ENCODE results near the gene DHFR2.
A peak's percentile ranks its signal among the peaks of the same experiment; 100 is the strongest.
"Not testable (repeated sequence)": the region's sequence is repeated elsewhere in the genome, so short reads cannot be mapped to it uniquely, and the experiment has no call there.

DHFR2 gene

DNA sequence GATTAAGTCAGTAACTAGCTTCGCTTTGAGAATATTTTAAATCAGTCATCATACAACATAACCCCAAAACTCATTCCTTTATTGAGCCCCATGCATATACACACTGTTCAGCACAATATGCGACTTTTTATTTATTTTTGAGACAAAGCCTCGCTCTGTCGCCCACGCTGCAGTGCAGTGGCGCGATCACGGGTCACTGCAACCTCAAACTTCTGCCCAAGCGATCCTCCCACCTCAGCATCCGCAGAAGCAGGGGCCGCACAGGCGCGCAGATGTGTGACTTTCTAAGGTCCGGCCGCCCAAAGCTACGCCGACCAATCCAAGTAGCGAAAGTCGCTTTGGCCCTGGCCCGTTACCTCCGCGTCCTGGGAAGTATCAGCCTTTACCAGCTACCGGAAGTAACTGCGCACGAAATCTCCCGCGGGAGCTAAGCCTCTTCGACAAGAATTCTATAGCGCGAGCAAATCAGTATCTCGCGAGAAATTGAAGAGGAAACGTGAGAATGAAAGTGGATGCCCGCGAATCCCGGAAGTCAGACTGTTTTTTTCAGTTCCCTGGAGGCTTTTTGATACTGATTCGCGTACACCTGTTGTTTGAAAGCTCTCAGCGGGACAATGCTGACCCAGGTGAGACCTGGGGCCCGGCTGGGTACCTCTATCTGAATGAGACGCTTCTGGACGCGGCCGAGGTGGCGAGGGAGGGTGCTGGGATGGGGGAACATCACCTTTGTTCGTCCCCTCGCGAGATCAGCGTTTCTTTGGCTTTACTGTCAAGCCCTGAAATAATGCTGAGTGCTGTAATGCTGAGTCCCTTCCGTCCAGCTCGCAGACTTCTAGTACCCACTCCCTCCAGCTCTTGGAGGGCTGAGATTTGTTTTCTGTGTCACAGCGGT lies at the start of gene DHFR2, which contains the start of gene NSUN3:
Gene DHFR2 (minus strand): TSS at position 404 of the 892 bp plus-strand sequence. CDS start 1,405 bp downstream, outside the sequence.
Gene NSUN3 (plus strand): TSS at position 549 of the 892 bp plus-strand sequence. CDS start 66 bp downstream, at position 615.
- DNase-seq (ENCODE audit: low spot score): peak; percentile 90

DNA sequence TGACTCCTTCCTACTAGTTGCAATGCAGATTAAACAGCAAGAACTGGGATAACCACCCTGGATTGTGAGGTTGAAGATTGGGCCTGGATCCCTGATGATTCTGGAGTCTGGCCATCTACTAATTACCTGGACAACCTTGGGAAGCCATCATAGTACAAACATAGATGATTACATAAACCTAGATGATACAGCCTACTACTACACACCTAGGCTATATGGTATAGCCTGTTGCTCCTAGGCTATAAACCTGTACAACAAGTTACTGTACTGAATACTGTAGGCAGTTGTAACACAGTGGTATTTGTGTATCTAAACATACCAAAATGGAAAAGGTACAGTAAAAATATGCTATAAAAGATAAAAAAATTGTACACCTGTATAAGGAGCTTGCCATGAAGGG lies 48.1 kb upstream of the DHFR2 start:
- no peak for DNase-seq (ENCODE audit: low spot score)

DNA sequence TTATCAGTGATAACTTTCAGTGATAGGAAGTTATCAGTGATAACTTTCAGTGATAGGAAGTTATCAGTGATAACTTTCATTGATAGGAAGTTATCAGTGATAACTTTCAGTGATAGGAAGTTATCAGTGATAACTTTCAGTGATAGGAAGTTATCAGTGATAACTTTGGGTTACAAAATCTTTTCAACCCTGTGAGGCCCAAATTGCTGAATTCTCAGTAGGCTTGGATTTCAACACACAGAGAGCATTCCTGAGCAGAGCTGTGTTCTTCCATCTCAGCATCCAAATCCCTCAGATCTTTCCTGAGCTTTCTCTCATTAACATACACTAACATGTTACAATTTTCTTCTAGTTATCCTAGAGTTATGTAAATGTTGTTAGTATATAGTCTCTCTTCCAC lies 47.5 kb upstream of the DHFR2 start:
- not testable (repeated sequence) for DNase-seq (ENCODE audit: low spot score)

DNA sequence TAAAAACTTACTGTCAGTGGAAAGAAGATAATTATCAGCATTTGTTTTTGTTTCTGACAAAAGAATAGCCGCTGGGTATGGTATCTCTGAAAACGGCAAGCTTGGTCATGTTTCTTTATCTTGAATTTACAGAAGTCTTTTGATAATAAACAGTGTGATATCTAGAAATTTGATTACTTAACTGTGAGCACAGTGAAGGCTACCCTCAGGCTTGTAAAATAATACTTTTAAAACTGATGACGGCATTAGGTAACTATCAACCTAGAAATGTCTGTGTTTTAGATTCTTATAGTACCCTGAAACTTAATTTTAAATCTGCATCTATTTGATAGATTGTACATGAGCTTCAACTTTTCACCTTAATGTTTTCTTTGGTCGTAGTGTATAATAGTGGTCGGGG lies 43.6 kb upstream of the DHFR2 start:
- no peak for DNase-seq (ENCODE audit: low spot score)

DNA sequence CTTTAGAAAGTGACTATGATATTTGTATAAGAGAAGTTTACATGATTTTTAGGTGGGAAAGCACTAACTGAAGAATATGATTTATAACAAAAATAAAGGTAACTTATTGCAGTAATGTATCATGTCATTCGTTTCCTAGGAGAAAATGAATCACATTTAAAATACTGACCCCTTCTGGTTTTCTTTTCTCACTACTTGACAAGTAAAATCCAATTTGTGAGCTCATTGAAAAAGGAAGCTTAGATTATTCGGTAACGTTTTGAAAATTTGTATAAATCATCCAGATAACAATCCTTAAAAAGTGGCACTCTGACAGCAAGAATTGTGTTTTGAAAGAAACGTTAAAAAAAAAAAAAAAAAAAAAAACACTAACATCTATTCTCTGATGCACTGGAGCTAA lies 39.1 kb upstream of the DHFR2 start:
- no peak for DNase-seq (ENCODE audit: low spot score)

DNA sequence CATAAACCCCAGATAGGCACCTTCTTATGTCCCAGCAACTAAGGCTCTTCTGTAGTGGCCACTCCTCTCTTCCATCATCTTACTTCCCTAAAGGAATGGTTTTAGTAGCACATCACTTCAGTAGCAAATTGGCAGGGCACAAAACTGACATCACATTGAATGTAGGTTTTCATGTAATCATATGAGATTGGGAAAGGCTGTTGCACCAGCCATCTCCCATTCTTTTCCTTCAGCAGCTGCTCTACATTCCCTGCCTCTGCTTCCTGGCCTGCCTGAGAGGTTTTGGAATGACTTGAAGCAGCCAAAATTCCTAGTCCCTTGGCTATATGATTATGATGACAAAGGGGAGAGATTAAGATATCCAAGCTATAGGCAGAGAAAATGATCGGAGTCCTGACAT lies 36.6 kb upstream of the DHFR2 start:
- no peak for DNase-seq (ENCODE audit: low spot score)

DNA sequence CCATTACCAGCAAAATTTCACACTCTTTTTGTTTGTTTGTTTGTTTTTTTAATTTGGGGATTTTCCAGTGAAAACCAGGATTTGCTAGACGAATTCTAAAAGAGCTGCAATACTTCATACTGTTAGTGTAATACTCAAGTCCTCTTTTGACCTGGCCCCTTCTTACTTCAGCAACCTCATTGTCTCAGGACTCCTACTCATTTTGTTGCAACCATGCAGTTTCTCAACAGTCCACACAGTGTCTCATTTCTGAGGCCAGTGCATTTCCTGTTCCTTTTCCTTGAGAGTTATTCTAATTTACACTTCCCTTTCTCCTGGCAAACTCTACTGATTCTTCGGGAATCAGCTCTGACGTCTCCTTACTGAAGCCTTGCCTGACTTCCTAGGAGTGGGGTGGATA lies 35.7 kb upstream of the DHFR2 start:
- DNase-seq (ENCODE audit: low spot score): no peak

DNA sequence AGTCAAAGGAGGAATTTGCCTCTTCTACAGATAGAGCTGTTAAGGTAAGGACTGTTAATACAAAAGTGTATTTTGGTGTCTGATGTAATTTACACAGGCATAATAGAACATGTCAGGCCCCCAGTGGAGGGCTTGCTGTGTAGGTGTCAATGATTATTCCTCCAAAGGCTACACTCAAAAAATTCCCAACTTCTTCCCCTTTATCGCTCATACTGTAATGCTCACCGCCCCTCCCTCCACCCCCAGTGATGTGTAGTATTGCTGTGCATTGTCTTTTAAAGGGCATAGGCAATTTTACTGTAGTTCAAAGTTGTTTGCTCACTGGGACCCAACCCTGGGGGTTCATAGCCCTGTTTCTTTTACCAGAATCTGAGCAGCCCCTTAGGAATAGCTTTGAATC lies 32.4 kb upstream of the DHFR2 start:
- DNase-seq (ENCODE audit: low spot score): no peak

DNA sequence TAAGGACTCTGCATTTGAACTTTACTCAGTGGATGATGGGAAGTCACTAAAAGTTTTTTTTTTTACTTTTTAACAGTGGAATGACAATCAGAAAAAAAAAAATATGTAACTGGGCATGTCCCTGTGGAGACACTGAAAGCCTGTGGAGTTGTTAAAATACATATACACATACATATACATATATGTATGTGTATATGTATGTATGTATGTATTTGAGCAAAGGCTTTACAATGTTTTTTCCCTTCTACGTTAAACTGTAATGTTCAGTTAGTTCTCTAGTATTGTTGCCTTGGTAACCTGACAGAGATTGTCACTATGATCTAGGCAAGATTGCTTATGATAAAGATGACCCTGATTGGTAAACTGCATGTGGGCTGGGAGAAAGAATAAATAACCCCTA lies 30.4 kb upstream of the DHFR2 start:
- DNase-seq (ENCODE audit: low spot score): no peak

DNA sequence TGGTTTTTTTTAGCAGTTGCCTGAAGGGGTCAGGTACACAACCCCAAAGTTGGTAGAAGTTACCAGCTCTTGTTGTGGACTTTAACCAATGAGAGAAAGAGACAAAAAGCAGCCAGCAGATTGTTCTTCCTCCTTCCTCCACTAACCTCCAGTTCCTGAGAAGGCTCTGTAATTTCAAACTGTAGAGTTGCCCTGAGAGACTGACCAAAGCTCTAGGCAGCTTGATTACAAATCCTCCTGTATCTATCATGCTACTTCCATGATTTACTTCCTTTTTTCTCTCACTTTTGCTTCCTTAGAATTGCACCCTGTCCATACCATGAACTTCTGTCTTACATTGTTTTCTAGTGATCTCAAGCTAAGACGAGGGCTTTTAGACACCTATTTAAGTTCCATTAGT lies 29.4 kb upstream of the DHFR2 start:
- no peak for DNase-seq (ENCODE audit: low spot score)

DNA sequence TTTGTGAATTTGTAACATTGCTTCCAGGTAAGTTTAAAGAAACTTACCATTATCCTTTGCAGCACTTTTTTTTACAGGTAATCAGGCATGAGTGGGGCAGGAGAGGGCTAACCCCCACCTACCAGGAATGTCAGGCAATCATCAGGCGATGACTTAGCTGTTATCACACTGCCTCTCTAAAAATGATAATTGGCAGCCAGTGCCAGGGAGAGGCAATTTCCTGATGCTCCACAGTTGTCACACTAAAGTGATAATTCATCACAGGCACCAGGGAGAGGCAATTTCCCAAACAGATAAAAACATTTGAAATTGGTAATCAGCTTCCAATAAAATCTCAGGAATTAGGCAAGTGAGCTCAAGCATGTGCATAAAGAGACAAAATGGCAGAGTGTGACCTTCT lies 26.4 kb upstream of the DHFR2 start:
- DNase-seq (ENCODE audit: low spot score): no peak

DNA sequence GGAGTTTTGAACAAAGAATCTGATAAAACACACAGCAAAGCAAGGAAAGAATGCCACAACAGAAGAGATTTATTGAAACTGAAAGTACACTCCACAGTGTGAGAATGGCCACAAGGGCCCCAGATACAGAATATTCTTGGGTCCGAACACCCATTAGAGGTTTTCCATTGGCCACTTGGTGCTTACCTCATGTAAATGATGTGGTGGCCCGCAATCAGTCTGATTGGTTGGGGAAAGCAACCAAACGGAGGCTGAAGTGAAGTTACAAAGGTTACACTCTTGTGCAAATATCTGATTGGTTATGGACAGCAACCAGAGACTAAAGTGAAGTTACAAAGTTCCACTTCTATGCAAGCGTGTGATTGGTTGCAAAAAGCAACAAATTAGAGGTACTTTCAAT lies 20.5 kb upstream of the DHFR2 start:
- no peak for DNase-seq (ENCODE audit: low spot score)

DNA sequence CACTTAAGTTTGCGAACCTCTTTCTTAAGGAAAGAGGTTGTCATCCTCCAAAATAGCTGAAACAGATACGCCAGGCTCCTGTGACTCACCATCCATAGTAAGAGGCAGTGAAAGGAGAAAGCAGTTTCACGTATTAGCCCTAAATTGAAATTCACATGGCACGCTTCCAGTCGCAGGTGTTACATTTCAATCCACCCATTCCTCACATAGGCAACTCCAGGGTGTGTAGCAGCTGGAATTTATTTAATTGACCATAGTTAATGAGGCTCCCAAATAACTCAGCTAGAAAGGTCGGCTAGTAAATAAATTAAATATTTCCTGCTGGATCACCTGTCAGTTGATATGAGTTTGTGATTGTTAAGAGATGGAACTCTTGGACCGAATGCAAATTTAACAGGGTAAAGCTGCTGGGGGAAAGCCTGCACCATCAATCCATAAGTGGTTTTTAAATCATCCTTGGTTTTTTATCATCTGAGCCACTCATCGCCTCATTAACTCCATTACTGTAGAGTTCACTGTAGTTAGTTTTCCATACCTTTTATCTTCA lies 19.7 kb upstream of the DHFR2 start:
- DNase-seq (ENCODE audit: low spot score): no peak

DNA sequence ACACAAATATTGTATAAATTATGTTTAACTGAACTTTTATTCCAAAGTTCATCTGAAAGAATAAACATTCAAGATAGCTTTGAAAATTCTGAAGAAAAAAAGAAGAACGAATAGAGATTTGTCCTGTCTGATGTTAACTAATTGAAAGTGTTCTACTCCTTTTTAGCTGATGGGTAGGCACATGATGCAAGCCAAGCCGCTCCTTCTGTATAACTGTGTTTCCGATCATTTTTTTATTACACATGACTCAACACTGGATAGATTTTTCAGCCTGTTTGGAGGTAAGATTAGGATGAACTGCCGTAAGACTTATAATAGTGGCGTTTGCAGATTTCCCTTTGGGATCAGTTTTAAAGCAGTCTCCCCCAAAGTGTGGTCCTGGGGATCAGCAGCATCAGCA lies 19.2 kb upstream of the DHFR2 start:
- DNase-seq (ENCODE audit: low spot score): no peak

DNA sequence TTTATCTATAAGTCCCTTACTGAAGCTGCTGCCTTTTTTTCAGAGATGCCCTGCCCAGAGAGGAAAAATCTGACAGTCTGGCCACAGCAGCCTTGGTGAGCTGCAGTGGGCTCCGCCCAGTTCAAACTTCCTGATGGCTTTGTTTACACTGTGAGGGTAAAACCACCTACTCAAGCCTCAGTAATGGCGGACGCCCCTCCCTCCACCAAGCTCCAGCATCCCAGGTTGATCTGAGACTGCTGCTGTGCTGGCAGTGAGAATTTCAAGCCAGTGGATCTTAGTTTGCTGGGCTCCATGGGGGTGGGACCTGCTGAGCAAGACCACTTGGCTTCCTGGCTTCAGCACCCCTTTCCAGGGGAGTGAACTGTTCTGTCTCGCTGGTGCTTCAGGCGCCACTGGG lies 17.8 kb upstream of the DHFR2 start:
- DNase-seq (ENCODE audit: low spot score): not testable (repeated sequence)

DNA sequence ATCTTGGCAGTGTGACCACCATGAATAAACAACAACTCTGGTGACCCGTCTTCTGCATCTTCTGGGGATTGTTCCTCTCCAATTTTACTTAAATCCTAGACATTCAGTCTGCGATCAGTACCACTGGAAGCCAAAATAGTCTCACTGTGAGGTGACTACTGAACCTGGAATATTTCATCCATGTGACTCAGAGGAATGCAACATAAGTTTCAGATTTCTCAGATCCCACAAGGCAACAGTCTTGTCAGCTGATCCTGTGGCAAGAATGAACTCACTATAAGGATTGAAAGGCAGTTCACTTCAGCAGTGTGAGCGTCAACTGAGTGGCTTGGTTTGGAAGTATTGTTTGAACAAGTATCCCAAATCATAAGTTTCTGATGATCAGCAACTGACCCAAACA lies 13.3 kb upstream of the DHFR2 start:
- peak; percentile 3 for DNase-seq (ENCODE audit: low spot score)

DNA sequence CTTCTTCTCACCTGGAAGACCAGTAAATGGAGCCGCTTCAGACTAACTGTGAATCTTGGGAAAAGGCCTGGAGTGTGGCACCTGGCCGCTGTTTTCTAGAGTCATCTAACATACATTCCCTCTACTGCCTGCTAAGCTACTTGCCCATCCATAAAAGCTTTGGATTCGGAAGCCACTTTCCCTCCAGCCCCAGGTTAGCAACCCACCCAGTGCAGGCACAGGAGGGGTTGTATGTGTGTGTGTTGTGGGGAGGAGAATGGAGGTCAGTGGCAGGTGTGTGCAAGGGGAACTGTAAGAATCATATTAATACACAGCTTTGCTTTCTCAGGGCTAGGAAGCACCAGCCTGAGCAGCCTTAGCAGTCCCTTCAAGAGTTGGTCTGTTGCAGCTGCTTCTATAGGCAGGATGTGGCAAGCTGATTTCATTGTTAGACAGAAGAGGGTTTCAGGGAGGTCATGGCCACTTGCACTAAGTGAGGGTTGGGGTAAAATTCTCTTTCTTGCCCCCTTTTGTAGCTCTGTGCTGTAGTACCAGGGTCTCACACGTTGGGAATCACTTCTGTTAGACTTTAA lies 9.1 kb upstream of the DHFR2 start:
- DNase-seq (ENCODE audit: low spot score): no peak

DNA sequence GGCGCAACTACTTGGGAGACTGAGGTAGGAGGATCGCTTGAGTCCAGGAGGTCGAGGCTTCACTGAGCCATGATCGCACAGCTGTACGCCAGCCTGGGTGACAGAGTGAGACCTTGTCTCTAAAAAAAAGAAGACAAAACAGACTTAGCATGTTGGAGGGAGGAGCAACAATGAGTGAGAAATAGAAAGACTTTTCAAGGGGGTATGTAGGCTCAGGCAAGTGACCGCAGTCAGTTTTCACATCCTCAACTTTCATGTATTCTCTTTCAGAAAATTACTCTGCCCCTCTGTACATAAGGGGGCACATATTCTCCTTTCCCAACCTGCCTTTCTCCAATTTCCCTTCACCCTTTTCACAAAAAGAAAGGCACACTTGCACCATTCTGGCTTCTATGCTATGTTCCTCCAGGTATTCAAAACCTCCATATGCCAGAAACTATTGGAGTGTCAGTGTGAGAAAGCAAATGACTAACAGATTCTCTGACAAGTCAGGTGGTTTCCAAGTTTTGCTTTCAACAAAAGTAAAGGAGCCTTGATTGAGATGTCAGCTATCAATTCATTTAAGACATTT lies 7.7 kb upstream of the DHFR2 start:
- no peak for DNase-seq (ENCODE audit: low spot score)

DNA sequence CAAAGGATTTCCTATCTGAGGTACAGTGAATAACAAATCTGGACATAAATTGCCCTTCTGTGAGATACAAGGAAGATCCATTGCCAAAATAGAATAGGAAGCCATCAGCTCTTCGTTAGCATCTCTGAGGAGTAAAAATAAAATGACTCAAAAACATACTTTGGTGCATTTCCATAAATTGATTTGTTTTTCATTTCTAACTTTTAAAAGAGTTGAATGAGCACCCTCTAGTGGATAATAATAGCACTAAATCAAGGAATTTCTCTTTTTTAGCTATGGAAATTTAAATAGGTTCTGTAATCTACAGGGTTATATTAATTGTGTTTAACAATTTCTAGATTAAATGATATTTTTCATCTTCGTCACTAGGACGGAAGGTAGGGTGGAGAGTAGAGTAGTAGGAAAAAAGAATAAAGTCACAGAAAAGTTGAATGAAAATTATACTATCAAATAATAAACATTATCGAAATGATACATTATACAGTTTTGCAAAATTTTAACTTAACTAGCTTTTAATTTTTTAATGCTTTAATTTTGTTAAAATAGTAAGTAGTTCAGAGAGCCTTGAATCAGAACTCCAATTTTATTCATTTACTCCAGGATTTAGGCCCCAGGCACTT lies 6.6 kb upstream of the DHFR2 start:
- DNase-seq (ENCODE audit: low spot score): peak; percentile 23

DNA sequence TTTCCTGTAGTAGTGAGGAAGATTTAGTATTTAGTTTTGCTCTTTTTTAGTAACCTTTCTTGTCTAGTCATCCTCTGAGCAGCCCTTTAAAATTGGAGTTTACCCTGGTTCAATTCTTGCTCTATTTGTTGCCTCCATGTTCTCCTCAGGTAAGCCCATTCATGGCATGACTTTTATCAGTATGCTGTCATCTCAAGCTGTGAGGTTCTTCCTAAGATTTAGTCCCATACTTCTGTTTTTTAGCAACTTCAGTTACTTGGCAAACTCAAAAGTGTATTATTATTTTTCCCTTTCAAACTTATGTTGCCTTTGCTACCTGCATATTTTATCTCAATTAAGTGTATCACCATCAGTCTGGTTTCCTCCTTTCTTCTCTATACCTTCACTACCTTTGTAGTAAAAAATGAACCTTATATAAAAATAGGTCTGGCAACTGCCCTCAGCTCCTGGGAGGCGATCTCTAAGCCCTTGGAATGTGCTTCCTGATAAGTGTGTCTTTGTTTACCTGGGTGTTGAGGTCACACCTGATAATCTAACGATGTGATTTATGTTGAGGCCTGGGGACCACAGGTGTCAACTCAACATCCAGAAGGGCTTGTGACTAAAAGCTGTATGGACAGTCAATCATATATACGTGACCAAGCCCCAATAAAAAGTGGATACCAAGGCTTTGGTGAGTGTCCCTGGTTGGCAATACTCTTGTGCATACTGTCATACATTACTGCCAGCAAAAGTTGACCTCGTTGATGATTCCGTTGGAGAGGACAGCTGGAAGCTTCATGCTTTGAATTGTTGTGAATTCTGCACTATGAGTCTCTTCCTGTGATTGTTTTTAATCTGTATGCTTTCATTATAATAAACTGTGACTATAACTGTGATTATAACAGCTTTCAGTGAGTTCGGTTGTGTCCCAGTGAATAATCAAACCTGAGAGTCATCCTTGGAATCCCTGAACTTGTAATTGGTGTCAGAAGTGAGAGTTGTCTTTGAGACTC lies 4.1 kb upstream of the DHFR2 start:
- DNase-seq (ENCODE audit: low spot score): no peak

DNA sequence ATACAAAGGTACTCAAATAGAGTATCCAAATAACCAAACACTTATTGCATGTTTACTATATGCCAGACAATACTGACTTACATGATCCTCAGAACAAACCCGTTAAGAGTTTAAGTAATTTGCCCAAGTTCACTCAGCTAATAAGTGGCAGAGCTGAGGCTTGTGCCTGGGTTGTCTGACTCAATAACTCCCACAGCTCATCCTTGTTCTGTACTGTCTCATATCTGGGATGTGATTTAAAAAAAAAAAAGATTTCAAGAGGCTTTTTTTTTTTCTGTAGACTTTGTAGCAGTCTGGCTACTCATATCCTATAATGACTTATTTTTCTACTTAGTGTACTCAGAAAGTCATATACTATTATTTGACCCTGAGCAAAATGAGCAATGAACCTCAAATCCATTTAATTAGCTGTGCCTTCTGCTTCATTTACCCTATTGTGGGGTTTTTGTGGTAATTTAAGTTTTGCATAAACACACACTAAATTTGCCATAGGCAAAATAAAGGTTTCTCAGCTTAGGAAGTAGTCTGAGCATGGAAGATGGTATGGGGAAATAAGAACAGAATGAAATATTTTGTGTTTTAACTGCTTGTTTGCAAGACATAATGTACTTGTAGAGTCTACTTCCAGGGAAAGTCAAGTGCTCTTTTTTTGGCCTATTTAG lies 3.2 kb upstream of the DHFR2 start:
- no peak for DNase-seq (ENCODE audit: low spot score)

Measured in GM03348 (cell line).